PFSK-1 (cell line): Measurements from ENCODE around the gene DNAJB11.

ENCODE experiments used
- FOXP2 ChIP-seq: optimal IDR thresholded peaks from 2 replicates; pipeline ENCODE3; 2011; ENCODE audit warnings: borderline replicate concordance, control low read depth, inconsistent platforms; ENCODE audit not compliant: insufficient read depth; ENCODE audit errors: extremely low read length, extremely low read depth
- POLR2AphosphoS5 ChIP-seq: IDR thresholded peaks from 2 replicates; pipeline ENCODE4 v1.6.1; 2012; ENCODE audit warnings: low read depth, mild to moderate bottlenecking, control low read depth, low read length, moderate library complexity
- REST ChIP-seq, 2 experiments: IDR thresholded peaks; 2 replicates each; pipeline versions ENCODE4 v1.6.1 to v1.8.0; 2011 to 2012; ENCODE audit warnings: low read depth in 2 of 2, low read length in 2 of 2, control low read depth in 1 of 2, inconsistent platforms in 1 of 2, mild to moderate bottlenecking in 1 of 2, moderate library complexity in 1 of 2; ENCODE audit not compliant: insufficient read depth in 1 of 2
- SIN3A ChIP-seq: IDR thresholded peaks from 2 replicates; pipeline ENCODE4 v1.6.1; 2012; ENCODE audit warnings: mild to moderate bottlenecking, low read length, moderate library complexity, borderline replicate concordance; ENCODE audit not compliant: insufficient read depth
- TAF1 ChIP-seq: IDR thresholded peaks from 2 replicates; pipeline ENCODE4 v1.6.1; 2012; ENCODE audit warnings: low read length, control low read depth, borderline replicate concordance; ENCODE audit not compliant: insufficient read depth

The DNAJB11 gene

DNA sequence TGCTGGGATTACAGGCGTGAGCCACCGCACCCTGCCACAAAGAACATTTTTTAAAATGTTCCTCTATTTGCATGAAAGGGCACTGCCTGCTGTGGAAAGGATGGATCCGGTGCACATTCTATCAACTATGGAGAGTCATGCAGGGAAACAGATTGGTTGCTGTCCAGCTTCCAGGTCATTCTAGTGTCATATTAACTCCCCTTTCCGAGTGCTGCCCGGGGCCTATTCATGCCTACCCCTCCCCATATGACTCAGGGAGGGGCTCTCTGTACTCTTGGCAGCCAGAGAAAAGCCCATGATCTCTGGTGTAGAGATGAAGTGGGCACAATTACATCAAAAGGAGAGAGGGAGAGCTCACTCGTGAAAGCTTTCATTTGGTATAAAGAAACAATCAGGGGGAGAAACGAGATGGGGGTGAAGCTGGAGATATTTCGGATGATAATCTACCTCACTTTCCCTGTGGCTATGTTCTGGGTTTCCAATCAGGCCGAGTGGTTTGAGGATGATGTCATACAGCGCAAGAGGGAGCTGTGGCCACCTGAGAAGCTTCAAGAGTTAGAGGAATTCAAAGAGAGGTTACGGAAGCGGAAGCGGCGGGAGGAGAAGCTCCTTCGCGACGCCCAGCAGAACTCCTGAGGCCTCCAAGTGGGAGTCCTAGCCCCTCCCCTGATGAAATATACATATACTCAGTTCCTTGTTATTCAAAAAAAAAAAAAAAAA lies 26.2 kb downstream of the DNAJB11 start:
- TF ChIP-seq FOXP2 (no peak), SIN3A (no peak), TAF1 (no peak), POLR2AphosphoS5 (no peak), REST (IDR thresholded peaks at IDR 0.05; ENCODE audit: insufficient read depth in 1 of 2, low read depth in 2 of 2, low read length in 2 of 2) (no peak)

DNA sequence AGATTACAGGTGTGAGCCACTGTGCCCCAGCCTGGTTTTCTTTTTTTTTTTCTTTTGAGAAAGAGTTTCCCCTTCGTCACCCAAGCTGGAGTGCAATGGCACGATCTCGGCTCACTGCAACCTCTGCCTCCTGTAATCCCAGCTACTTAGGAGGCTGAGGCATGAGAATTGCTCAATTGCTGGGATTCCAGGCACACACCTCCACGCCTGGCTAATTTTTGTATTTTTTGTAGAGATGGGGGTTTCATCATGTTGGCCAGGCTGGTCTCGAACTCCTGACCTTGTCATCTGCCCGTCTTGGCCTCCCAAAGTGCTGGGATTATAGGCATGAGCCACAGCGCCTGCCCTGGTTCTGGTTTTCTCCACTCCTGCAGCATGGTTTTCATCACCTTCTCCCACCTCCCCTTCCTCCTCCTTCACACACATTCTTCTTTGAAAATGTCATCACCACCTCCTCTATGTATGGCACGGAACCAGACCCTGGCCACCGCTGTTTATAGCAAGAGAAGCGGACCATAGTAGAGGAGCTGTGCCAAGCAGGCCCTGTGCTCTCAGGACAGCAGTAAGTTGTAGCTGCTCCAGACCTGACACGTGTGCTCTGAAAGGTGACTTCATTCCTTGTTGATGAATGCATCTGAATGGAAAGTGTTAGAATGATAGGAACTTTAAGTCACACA lies 27.7 kb downstream of the DNAJB11 start:
- TF ChIP-seq REST (IDR thresholded peaks at IDR 0.05; ENCODE audit: insufficient read depth in 1 of 2, low read depth in 2 of 2, low read length in 2 of 2) (no peak), FOXP2 (no peak), SIN3A (no peak), POLR2AphosphoS5 (no peak), TAF1 (no peak)

- no peak for TF ChIP-seq TAF1
- TF ChIP-seq POLR2AphosphoS5, result no peak
- TF ChIP-seq FOXP2, result no peak
- no peak for TF ChIP-seq SIN3A
- TF ChIP-seq REST (IDR thresholded peaks at IDR 0.05; ENCODE audit: insufficient read depth in 1 of 2, low read depth in 2 of 2, low read length in 2 of 2), result no peak
Observed at GRCh38 chr3:186598794-186599141, 28.2 kb downstream of the DNAJB11 start.

DNA sequence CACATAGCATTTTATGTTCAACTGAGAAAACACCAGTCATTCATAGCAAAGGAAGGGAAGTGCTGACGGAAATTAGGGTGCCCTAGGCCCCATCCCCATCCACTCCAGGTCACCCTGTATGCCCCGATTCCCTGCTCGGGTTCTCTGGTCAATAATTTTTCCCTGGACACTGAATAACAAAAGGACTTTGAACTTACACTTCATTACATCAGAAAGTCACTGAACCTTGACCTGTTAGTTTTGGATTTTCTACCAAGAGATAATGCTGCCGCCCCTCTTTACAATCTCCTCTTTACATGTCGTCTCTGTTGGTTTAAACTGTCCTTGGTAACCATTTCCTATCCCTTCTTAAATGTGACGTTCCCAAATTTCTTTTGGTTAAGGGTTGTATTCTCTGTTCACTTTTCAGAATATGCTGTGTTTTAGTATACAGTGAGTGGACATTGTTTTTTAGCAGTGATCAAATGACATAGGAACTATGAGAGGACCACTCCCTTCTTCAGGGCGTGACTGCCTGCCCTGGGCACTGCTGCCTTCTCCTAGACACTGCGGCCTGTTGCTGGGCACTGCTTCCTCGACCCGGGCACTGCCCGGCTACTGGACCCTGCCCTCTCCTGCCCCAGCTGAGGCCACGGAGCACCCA lies 28.7 kb downstream of the DNAJB11 start:
- TF ChIP-seq REST (IDR thresholded peaks at IDR 0.05; ENCODE audit: insufficient read depth in 1 of 2, low read depth in 2 of 2, low read length in 2 of 2) (no peak), POLR2AphosphoS5 (no peak), SIN3A (no peak), FOXP2 (no peak), TAF1 (no peak)
